ENCODE data around the gene FRG2. TPM values are rescaled to one million over a fixed set of nuclear protein-coding genes. Genes with fewer than 3 reads are reported as not detected.

The FRG2 gene
- total and polyA plus RNA-seq, 4 donors = not detected

DNA sequence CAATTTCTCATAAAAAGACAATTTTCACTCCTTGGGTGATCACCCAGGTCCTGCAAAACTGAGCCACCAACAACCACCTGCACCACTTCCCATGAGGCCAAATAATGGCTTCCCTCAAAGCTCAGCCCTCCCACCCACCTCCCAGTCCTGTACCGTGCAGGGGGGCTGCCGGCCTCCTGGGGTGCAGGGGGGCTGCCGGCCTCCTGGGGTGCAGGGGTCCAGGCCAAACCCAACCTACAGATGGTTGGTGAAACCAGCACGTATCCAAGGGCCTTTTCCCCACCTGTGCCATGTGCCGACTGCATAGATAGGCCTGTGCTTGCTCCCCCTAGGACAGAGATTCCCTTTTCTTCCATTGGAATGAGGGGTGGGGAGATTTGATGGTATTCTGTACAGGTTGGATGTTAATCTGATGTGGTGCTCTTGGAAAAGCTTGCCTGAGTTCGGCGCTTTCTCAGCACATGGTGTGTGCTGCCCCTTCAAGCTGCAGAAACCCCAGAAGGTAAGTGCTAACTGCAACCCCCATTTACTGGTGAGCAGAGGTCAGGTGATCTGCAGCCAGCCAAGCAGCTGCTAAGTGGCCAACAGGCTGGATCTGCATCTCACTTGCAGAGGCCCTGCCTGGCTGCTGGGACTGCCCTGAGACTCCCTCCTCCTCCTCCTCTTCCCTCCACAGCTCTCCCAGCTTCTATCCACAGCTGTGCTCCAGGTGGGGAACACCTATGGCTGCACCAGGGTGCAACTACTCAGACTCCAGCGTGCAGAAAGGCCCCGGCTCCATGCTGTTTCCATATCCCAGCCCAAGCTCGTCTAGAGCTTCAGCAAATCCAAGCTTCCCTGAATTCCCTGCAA lies 47.6 kb downstream of the FRG2 start:
- no peak overlapping the region for H3K27ac ChIP-seq (ENCODE audit: low read depth in 1 of 2, low read length in 1 of 2)
- no peaks in the 10 kb centered on the region for H3K27me3 ChIP-seq (ENCODE audit: control insufficient read depth in 3 of 3, insufficient read depth in 3 of 3, low read length in 2 of 3)
- DNase-seq (peak in 1 of 3 donors; percentile 0), ATAC-seq (ENCODE audit: insufficient read depth, low FRiP score) (no peak)
- H3K36me3 ChIP-seq (ENCODE audit: control insufficient read depth in 4 of 4, insufficient read depth in 4 of 4, low read length in 4 of 4) = no peaks in the 10 kb centered on the region
- H3K9ac ChIP-seq (ENCODE audit: insufficient read depth in 1 of 2, low read length in 2 of 2) = no peak overlapping the region
- no peaks in the 10 kb centered on the region for H3K9me3 ChIP-seq (ENCODE audit: control insufficient read depth in 4 of 4, insufficient read depth in 3 of 4, low read length in 3 of 4)
- TF ChIP-seq, protein P1, sequence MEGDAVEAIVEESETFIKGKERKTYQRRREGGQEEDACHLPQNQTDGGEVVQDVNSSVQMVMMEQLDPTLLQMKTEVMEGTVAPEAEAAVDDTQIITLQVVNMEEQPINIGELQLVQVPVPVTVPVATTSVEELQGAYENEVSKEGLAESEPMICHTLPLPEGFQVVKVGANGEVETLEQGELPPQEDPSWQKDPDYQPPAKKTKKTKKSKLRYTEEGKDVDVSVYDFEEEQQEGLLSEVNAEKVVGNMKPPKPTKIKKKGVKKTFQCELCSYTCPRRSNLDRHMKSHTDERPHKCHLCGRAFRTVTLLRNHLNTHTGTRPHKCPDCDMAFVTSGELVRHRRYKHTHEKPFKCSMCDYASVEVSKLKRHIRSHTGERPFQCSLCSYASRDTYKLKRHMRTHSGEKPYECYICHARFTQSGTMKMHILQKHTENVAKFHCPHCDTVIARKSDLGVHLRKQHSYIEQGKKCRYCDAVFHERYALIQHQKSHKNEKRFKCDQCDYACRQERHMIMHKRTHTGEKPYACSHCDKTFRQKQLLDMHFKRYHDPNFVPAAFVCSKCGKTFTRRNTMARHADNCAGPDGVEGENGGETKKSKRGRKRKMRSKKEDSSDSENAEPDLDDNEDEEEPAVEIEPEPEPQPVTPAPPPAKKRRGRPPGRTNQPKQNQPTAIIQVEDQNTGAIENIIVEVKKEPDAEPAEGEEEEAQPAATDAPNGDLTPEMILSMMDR (IDR thresholded peaks at IDR 0.05; ENCODE audit: control extremely low read depth, extremely low read depth) = no peak
- 59 to 73% methylated on average over 10 of the region's 10 CpGs for WGBS, 2 donors
- H3K4me1 ChIP-seq (ENCODE audit: control insufficient read depth in 5 of 5, insufficient read depth in 5 of 5, low read length in 5 of 5) = no peaks in the 10 kb centered on the region
- H3K4me3 ChIP-seq = no peak overlapping the region

Small RNAs within 50 kb of the gene (small RNA-seq; reads per million reads assigned to genes)
- gene RNA5SP174 (ENCODE audit: low replicate concordance) = not detected
- gene RNA5SP175 (ENCODE audit: low replicate concordance) = not detected

Other genes with a start within 250 kb of the FRG2 start
- gene FRG1, start 86.4 kb downstream of the FRG2 start, total RNA-seq = 10 to 100 TPM; 28.5 to 33.0 TPM
- 10 to 100 TPM; 30.2 to 59.7 TPM for gene FRG1, start 86.4 kb downstream of the FRG2 start, polyA plus RNA-seq
- not detected for gene DBET, start 37.2 kb upstream of the FRG2 start, total RNA-seq
- gene DBET, start 37.2 kb upstream of the FRG2 start, polyA plus RNA-seq = not detected
- gene DUX4, start 146.5 kb upstream of the FRG2 start, total RNA-seq = not detected
- not detected for gene DUX4, start 146.5 kb upstream of the FRG2 start, polyA plus RNA-seq